CD4-positive, alpha-beta T cell treated with Interleukin-6 for 4 hours (primary cell): ENCODE results near the gene MEGF11.

ENCODE experiments used
- DNase-seq: peaks from one replicate; pipeline ENCODE4 v3.0.0-alpha.2; 2020; ENCODE audit warnings: mixed read lengths

Gene MEGF11

DNA sequence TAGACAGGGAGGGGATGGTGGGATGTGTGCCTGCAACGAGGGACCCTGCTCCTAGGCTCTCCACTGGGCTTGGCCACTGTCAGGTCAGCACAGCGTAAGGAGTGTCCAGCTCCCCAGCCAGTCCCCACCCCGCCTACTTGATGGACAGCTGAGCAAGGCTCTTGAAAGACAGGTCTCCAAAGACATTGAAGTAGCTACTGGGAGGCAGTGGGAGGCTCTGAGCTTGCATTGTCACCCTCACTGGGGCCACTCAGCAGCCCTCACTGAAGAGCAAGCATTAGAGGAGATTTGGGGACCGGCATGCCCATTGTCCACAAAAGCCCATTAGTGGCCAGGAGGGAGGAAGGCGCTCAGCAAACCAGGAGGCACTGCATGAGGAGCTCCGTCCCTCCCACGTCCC, 146.5 kb downstream of the MEGF11 start:
- no peak for DNase-seq

DNA sequence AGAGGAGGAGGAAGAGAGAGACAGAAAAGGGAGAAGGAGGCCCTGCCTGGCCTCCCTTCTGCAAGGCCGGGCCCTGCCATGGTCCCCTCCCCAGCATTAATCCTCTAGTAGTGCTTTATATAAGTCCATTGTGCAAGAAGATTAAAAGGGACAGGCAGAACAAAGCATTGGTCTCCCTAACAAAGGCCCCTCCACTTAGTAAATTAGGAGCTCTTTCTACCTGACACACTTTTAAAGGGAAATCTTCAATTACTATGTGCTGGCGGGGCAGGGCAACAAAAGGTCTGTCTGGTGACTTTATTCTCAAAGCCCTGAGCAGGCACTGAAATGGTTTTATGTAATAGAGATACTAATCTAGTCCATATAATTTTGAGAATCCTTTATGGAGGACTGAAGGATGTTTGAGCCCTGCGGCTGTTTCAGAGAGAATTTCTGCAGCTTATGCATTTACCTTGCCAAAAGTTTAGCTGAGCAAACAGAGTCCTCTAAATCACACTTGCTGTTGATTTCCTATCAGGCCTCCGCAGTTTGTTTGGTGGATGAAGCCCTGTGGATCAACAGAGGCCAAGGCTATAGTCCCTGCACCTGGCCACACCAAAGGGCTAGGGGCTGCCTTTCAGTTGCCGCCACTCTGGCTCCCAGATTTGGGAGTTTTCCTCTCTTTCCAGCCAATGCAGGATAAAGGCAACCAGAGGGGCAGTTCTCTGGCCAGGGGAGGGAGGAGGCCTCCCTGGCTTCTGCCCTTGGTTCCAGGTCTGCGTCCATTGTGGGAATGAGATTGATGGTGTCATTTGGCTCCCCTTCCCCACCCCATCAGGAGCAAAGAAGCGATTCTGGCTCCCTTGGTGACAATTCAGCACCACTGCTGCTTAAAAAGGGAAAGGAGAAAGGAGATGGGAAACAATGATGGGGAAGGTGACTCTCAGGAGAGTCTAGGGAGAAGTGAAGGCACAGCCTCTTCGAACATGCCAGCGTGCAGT, 148.0 kb downstream of the MEGF11 start:
- no peak for DNase-seq

DNA sequence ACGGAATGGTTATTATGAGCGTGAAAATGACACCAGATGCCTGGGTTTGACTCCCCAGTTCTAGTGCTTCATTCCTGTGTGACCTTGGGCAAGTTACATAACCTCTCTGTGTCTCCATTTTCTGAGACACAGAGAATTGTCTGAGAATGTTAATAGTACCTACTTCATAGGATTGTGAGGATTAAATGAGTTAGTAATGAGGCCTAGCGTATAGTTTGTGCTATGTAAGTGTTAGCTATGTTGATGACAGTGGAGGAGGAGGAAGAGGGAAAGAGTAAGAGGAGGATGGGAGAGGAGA, 150.3 kb downstream of the MEGF11 start:
- no peak for DNase-seq

DNA sequence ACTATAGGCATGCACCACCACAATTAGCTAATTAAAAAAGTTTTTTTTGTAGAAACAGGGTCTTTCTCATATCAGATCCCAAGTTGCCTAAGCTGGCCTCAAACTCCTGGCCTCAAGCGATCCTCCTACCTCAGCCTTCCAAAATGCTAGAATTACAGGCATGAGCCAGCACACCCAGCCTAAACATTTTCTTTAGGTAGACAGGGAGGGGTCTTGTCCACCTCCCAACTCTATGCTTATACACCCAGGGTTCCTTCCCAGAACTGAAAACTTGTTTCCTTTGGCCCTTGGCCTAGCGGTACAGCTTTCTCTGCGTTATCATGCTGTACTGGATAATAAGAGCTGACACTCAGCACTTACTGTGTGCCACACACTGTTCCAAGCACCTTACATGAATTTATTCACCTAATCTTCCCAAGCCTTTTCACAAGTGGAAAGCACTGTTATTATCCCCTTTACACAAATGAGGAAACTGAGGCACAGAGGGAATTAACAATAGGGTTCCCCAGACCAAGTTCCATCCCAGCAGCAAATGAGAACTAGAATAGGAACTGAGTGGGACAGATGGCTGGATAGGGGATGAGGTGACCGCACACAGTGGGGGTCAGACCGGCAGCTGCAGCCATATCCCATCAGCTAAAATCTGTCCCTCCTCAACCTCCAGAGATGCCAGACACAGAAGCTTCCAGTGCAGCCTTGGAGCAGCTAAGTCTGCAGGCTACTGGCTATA, 150.8 kb downstream of the MEGF11 start:
- DNase-seq = no peak

DNA sequence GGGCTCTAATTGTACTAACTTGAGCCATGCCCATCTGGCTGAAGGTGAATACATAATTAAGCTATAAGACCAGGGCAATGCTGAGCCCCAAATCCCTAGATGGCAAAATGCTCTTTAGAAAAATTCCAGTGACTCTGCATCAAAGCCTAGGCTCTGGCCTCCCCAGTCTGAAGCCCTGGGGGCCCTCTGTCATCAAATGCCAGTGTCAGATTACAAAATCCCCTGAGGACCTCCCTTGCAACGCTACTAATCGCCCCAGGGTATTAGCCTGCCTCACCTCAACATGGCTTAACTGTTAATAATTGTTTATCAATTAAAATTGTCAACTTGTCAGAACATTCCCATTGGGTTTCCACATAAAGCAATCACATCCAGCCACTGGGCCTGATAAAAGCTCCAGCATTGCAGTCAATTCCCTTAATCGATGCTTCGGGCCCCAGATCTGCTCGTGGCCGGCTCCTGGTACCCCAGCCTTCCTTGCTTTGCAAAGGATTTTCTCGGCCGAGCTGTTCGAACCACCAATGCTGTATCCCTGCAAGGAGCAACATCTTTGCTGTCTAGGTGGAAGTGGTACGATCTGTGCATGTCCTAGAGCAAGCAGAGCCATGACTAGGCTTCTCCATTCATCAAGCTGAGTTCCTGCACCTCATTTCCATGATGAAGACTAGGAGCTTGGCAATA, 151.7 kb downstream of the MEGF11 start:
- no peak for DNase-seq

DNA sequence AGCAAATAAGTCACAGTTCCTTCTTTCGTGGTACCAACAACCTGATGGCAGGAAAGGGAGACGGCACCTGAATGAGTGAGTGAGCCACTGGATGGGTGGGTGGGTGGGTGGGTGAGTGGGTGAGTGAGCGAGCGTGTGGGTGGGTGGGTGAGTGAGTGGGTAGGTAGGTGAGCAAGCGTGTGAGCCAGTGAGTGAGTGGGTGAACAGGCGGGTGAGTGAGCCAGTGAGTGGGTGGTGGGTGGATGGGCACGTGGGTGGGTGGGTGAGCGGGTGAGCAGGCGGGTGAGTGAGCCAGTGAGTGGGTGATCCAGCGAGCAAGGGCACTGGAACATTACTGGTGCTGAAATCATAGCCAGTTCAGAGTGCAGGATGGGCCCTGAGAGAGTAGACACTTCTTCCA, 152.8 kb downstream of the MEGF11 start:
- no peak for DNase-seq

DNA sequence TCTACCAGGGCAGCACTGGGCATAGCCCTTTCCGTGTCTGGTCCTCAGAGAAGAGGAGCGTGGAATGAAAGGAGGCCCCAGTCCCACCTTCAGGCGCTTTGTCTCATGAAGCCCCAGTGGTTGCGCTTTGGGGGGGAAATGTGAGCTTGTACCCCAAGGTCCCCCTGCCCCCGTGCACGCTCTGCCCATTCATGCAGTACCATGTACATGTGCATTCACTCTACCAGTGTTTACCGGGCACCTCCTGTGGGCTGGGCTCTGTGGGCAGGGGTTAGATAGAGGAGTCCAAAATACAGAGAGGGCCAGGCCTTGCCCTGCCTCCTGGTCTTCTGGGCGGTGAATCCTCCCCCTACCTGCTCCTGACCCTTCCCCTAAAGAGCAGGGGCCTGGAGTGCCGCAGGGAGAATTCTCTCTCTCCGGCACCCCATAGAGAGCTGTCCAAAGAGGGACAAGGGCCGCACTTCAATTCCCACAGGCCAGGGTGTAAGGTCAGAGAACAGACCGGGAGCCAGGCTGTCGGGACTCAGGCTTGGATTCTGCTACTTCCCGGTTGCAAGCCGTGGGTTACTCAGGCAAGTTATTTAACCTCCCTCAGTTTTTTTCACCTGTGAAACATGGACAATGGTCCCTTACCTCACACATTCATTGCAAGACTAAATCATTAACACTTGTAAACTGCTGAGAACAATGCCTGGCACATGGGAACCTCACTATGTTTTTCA, 153.4 kb downstream of the MEGF11 start:
- DNase-seq = no peak

DNA sequence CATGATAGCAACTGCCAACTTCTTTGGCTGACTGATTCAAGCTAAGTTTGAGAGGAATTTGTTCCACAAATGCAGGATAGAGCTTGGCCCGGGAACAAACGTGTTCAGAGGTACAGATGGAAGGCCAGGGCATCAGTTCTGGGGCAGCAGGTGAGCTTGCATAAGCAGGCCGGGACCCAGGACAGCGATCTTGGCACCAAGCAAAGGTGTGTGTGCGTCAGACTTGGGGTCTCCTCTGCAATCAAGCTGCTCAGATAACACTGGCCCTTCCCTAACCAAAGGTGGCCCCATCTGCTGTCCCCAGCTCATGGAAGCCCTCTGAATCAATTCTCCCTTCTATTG, 155.6 kb downstream of the MEGF11 start:
- no peak for DNase-seq

DNA sequence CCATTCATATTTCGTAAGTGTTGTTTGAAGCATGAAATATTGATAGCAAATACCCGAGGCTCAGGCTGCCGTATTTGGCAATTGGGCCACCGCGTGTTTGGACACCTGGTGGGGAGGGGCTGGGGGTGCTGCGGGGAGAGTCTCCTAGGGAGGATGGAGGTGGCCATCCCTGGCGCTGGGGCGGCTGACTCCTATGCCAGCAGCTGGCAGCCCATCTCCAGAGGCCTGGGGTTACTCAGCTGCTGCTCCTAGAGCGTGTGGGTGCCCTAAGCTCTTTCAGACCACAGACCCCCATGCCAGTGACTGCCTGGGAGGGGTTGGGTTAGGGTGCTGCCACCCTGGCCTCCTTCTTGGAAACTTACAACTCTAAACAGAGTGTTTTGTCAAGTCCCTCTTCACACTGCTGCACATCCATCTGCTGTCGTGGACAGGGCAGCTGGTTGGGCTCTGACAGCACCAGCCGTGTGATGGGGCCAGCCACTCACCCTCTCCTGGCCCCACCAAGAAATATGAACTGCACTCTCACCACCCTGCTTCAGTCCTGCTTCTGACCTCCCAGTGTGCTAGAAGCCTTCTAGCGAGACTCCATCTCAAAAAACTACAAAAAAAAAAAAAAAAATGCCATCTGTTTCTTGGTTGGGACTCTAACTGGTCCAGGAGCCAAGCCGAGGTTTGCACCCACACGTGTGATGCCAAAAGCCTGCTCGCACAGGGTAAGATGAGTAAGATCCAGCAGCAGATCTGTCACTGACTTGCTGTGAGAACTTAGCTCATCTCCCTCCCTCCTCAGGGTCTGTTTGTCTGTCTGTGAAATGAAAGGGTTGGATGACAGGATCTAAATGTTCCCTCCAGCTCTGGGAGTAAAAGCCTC, 156.2 kb downstream of the MEGF11 start:
- no peak for DNase-seq

DNA sequence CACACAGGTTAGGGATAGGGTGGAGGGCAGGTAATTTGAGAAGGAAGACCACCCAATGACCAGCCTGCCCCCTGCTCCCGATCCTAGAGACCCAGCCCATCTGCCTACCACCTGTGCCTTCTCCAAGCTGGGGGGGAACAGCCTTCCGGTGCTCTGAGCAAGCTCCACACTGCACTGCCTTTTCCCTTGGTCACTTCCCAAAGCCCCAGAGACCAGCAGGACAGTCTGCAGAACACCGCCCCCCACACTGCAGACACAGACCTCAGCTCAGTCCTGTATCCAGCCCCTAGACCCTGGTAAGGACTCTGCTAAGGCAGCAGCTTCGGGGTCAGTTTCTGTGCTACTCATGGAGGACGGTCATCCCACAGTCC, 156.9 kb downstream of the MEGF11 start:
- DNase-seq = no peak

DNA sequence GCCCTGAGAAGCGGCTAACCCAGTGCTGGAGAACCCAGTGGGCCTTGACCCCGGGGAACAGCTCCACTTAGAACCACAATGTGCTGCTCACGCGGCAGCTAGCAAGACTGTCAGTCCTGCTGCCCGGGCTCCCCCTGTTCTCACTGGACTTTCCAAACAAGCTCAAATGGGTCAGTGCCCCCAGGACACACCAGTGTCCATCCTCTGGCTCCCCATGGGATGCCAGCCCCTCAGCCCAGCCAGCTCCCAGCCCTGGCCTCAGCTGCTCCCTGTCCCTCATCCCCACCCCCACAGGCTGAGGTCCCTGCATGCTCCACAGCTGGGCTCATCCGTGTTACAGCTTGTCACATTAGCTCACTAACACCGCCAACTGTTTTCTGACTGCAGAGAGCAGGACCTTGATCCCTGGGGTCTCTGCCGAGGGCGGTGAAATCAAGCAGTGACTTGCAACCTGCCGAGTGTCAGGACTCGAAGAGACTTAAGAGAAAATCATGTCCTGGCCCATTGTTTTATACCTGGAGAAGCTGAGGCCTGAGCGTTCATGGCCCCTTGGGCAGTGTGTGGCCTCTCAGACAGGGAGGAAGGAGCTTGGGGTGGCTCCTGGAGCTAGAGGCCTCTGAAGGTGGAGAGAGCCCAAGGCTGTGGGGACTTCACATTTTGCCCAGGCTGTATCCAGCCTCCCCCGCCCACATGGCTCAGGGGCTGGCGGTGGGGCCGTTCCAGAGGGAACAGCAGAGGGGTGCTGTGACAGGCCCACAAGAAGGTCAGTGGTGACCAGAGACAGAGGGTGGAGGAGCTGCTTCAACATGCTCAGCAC, 157.5 kb downstream of the MEGF11 start:
- no peak for DNase-seq

DNA sequence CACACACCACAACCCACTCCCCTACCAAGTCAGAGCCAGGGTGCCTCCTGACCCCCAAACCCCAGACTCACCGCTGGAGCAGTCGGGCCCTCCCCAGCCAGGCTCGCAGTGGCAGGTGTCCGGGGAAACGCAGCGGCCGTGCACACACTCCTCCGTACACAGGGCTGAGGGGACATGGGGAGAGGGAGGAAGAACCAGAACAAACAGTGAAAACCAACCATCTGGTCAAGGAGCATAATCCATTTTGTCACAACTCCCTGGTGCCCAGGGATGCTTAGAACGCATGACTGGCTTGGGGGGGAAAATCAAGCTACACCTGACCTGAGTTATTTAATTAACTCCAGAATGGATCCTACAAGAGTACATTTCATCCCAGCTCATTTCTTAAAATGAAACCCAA, 159.2 kb downstream of the MEGF11 start:
- no peak for DNase-seq

DNA sequence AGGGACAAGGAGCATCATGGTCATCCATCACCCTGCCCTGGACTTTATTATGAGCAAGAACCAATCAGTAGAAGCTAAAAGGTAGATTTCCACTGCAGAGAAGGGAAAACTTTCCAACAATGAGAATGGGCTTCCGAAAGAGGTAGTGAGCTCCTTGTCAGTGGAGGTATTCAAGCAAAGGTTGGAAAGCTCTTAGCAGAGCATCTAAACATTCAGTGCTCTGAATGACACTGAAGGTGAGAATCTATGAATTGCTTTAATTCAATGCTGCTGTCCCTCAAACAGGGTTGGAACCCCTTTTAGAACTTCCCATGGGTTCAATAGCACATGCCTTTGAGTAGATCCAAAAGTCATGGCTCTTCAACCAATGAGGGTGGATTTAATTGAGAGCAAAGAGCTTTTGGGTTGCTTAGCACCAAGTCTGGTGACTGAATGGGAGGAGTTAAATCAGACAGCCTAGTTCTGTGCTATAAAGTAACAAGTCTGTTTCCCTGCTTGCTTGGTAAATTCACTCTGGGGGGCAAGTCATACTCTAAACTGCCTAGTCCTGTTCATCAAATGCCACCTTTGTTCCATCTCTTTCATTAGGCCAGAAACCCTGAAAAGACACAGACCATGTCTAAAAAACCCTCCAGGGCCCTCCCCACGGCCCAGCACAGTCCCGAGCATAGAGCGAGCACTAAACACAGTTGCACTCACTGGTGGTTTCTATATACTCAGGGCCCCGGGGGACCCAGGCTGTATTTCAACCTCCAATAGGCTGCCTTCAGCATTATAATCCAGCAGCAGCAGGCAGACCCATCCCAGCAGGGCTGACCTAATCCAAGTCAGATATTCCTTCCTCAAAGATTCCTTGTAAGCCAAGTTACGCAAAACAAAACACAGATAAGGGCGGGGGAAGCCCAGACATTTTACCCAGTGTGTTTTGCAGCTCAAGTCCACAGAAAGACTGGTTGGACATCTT, 161.2 kb downstream of the MEGF11 start:
- DNase-seq = no peak

DNA sequence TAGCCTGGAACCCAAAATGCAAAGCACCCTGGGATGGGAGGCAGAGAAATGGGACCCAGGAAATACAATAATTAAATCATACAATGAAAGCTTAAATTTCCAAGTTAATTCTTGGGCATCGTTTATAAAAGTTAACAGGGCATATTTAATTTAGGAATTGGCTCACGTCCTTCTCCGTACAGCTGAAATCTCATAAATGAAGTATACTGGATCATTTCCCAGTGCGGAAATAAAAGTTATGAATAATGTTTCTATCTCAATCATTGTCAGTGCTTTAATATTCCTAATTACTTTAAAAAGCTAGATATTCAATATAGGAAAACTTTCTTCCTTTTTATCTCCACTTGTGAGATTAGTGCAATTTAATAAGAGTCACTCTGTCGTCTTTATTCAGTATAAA, 164.0 kb downstream of the MEGF11 start:
- no peak for DNase-seq

DNA sequence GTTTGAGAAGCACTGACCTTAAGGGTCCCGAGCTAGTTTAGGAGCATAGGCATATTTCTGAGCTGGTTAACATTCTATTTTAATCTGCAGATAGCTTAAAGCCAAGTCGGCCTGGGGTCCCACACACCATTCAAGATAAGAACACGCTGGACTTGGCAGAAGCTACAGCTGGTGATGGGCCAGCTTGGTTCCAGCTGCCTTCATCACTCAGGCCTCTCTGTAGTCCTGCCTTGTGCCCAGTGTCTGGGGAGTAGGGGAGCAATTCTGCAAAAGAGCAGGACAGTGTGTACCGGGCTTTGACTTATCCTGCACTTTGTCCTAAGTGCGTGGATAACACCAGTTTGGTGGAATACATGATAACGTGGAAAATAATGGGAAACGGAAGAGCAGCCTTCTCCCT, 164.5 kb downstream of the MEGF11 start:
- no peak for DNase-seq

DNA sequence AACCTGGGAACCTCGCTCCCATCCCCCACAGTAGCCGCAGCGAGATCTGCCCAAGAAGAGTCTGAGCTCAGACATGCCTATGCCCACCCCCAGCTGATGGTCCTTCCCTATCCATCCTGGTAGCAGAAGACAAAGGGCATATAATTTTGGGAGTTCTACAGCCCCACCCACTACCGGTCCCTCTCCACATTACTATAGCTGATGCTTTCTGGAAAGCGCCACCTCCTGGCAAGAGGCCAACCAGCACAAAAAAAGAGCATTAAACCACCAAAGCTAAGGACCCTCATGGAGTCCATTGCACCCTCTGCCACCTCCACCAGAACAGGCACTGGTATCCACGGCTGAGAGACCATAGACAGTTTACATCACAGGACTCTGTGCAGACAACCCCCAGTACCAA, 168.4 kb downstream of the MEGF11 start:
- no peak for DNase-seq

DNA sequence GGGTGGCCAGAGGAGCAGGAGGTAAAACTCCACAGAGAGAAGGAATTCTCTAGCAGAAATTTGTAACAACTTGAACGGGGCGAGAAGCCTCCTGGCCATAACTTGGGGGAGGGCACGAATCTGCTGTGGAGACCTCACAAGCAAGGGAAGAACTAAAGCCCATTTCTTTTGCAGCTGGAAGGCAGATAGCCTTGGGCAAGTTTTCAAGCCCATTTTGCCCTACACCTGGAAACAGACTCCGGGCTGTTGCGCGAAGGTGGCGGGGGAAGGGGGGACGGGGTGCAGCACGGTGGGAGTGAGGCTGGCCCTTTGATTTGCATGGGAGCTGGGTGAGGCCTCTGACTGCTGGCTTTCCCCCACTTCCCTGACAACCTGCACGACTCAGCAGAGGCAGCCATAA, 168.8 kb downstream of the MEGF11 start:
- DNase-seq = no peak

DNA sequence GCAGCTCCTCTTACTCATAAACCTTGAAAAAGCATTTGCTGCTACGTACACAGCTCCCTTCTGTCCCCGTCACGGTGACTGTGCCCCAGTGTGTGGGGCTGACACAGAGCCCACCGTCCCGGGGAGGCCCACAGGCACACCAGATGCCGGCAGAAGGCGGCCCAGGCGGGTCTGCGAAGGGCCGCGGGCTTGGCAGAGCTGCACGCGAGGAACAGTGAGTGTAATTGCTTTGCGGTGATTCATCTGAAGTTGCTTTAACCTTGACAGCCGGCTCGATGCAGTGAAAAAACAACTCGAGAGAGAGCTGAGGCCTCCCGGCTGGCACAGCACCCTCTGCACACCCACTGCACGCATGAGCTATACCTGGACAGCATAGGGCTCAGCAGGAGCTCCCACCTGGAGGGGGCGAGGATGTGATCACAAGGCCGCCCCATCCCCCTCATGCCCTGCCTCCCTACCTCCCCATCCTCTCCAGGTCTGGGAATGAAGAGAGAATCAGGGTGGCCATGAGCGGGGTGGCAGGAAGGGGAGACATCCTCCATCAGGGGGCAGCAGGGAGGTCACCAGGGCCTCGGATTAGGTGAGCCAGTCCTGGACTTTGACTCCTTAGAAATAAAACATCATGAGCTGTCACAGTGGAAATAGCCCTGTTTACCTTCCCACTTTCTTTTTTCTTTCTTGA, 172.7 kb downstream of the MEGF11 start:
- DNase-seq = no peak

DNA sequence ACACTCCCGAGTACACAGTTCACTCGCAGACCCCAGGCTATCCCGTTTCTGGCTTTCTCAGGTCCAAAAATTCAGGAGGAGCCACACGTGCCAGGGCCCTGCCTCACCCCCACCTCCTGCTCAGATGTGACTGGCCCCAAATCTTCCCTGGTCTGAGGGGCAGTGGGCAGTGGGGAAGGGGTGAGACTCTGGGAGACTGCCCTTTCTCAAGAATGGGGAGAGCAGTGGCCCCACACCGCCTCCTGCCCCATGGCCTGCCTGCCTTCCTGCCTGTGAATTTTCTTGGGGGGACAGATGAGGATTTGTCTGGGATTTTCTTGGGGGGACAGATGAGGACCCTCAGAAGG, 174.6 kb downstream of the MEGF11 start:
- no peak for DNase-seq
